Uterus (tissue), 2 donors: ENCODE data around the gene VTCN1.

Experiments used
- POLR2A ChIP-seq, 2 donors: fragments of 450-650 bp; IDR thresholded peaks; one replicate each; pipeline ENCODE4 v1.6.1; 2016; ENCODE audit warnings: antibody characterized with exemption in 2 of 2, mild to moderate bottlenecking in 1 of 2, moderate library complexity in 1 of 2
- TF ChIP-seq, protein P1 (sequence below), 4 experiments: fragments of 200-600 bp in 2 of 4; fragments of 450-650 bp in 2 of 4; sonication (generic) in 2 of 4; IDR thresholded peaks; one replicate each; pipeline ENCODE4 v1.5.1; 2016 to 2019; ENCODE audit warnings: antibody characterized with exemption in 4 of 4, mild to moderate bottlenecking in 2 of 4, moderate library complexity in 1 of 4

DNA sequence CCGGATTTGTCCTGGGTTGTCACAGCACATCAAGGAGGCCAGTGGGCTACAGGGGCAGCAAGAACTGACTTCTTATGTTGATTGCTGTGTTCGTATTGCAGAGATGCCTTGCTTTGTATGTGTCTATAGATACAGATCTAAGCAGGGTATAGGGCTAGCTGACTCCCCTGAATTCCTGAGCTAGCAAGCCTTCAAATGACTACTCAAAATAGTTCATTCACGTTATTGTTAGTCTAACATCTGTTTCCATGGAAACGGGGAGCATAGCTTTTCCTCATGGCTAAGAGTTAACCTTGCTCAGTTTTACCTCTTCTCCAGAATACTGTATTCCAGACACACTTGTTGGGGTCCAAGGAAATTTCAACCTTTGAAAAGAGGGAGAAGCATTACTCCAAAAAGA, 113.3 kb downstream of the VTCN1 start:
- TF ChIP-seq, protein P1, sequence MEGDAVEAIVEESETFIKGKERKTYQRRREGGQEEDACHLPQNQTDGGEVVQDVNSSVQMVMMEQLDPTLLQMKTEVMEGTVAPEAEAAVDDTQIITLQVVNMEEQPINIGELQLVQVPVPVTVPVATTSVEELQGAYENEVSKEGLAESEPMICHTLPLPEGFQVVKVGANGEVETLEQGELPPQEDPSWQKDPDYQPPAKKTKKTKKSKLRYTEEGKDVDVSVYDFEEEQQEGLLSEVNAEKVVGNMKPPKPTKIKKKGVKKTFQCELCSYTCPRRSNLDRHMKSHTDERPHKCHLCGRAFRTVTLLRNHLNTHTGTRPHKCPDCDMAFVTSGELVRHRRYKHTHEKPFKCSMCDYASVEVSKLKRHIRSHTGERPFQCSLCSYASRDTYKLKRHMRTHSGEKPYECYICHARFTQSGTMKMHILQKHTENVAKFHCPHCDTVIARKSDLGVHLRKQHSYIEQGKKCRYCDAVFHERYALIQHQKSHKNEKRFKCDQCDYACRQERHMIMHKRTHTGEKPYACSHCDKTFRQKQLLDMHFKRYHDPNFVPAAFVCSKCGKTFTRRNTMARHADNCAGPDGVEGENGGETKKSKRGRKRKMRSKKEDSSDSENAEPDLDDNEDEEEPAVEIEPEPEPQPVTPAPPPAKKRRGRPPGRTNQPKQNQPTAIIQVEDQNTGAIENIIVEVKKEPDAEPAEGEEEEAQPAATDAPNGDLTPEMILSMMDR (IDR thresholded peaks at IDR 0.05): no peak
- no peak for TF ChIP-seq POLR2A (IDR thresholded peaks at IDR 0.05)
